ENCODE data around the gene MYRIP.
"Not testable (repeated sequence)": the region's sequence is repeated elsewhere in the genome, so short reads cannot be mapped to it uniquely, and the experiment has no call there.

MYRIP gene

DNA sequence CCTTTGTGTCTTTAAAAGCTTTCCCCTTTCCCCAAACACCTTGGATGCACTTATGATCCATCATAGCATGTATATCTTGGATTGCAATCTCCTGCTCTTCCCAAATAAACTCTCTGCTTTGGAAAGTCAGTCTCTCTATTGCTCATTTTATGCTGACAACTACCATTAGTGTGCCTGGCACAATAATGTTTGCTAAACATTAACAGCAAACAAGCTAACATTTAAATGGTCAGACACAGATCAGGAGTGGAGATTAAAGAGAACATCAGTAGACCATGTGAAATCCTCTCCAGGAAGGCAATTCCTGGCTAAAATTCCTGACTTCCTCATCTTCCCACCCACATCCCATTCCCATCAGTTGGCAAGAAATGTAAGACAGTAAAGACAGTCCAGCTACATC is 455.8 kb downstream of the MYRIP start:
- ChIA-PET CTCF (interaction anchor here (1.3 to 1.6 kb wide), 2 partner anchors 13 to 74 kb away, joined by 3 to 5 read pairs; no protein-coding TSS in a partner anchor), POLR2A (no interaction called here)
- TF ChIP-seq CTCF (IDR thresholded peaks at IDR 0.05; ENCODE audit: control extremely low read depth, extremely low read depth, low read depth, missing control alignments), result no peak
- DNase-seq (ENCODE audit: extremely low spot score), result no peak

- DNase-seq (ENCODE audit: extremely low spot score), result no peak
- ChIA-PET CTCF (interaction anchor here (1.3 kb wide), 1 partner anchor 11 kb away, joined by 4 read pairs; no protein-coding TSS in a partner anchor), POLR2A (no interaction called here)
- TF ChIP-seq CTCF (IDR thresholded peaks at IDR 0.05; ENCODE audit: control extremely low read depth, extremely low read depth, low read depth, missing control alignments), result no peak
Observed at GRCh38 chr3:40267937-40268724, 458.7 kb downstream of the MYRIP start.

DNA sequence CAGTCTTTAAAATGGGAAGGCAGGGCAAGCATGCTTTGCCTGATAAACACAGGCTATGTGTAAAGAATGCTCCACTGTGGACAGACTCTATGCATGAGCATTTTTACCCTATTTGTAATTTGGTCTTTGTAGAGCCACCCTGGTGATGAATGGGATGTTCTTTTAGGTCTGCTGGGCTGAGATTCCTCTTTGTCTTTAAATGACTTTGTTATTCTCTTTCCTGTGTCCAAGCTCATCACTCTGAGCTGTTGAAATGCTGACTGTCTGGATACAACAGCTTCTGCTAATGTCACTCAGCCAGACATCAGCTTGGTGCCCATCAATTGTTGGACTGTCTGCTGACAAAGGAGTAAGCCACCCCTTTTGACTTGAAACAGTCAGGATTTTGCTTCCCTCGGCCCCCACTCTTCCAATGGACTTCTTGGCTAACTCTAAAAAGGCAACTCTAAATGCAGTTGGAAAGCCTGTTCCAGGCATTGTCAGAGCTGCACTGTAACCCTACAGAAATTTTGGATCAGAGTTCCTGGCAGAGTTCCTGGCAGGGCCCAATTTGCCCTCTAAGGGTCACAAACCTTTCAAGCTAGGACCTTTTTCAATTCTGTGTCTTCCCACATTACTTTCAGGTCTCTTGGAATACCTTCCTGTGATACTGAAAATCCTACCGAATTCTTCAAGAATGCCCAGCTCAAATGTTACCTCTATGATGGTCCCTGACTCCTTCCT is 459.6 kb downstream of the MYRIP start:
- no peak for DNase-seq (ENCODE audit: extremely low spot score)
- no peak for TF ChIP-seq CTCF (IDR thresholded peaks at IDR 0.05; ENCODE audit: control extremely low read depth, extremely low read depth, low read depth, missing control alignments)
- ChIA-PET POLR2A (no interaction called here), CTCF (no interaction called here)

- DNase-seq (ENCODE audit: extremely low spot score), result no peak
- ChIA-PET CTCF (interaction anchor here (0.8 to 1.5 kb wide), 3 partner anchors 11 to 15 kb away, joined by 3 to 4 read pairs (median 4); no protein-coding TSS in a partner anchor), POLR2A (no interaction called here)
- no peak for TF ChIP-seq CTCF (IDR thresholded peaks at IDR 0.05; ENCODE audit: control extremely low read depth, extremely low read depth, low read depth, missing control alignments)
Observed at GRCh38 chr3:40278791-40279190, 469.4 kb downstream of the MYRIP start.

GRCh38 chr3:40281995-40282394 is 472.6 kb downstream of the MYRIP start:
- no peak for TF ChIP-seq CTCF (IDR thresholded peaks at IDR 0.05; ENCODE audit: control extremely low read depth, extremely low read depth, low read depth, missing control alignments)
- CTCF ChIA-PET, result interaction anchor here (2.1 kb wide), 1 partner anchor 27 kb away, joined by 4 read pairs; no protein-coding TSS in a partner anchor
- DNase-seq (ENCODE audit: extremely low spot score), result no peak
- POLR2A ChIA-PET, result no interaction called here

DNA sequence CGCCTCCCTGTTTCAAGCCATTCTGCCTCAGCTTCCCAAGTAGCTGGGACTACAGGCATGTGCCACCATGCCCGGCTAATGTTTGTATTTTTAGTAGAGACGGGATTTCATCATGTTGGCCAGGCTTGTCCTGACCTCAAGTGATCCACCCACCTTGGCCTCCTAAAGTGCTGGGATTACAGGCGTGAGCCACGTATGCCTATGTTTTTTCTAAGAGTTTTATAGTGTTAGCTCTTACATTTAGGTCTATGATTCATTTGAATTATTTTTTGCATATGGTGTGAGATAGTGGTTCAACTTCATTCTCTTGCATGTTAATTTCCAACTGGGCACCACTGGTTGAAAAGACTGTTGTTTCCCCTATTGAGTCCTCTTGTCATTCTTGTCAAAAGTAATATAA is 473.6 kb downstream of the MYRIP start:
- DNase-seq (ENCODE audit: extremely low spot score); POLR2A ChIA-PET: not testable (repeated sequence)
- CTCF ChIA-PET, result interaction anchor here (0.8 kb wide), 1 partner anchor 14 kb away, joined by 4 read pairs; no protein-coding TSS in a partner anchor

- POLR2A ChIA-PET, result no interaction called here
- TF ChIP-seq CTCF (IDR thresholded peaks at IDR 0.05; ENCODE audit: control extremely low read depth, extremely low read depth, low read depth, missing control alignments), result no peak
- CTCF ChIA-PET, result no interaction called here
- no peak for DNase-seq (ENCODE audit: extremely low spot score)
Observed at GRCh38 chr3:40287248-40287647, 477.8 kb downstream of the MYRIP start.

Measured in GM10248 (cell line).